HG03135 (cell line): ENCODE measurements around the gene OPRPN.

Experiments used
- ATAC-seq: cut with Tn5 transposase; IDR thresholded peaks from one replicate; pipeline ENCODE4 v1.9.1; 2021; ENCODE audit warnings: mild to moderate bottlenecking, moderate library complexity; ENCODE audit not compliant: unreplicated experiment

OPRPN gene

GRCh38 chr4:70397580-70397979, at the start of gene OPRPN:
Gene OPRPN, plus strand, starts transcription at chr4:70397940. Its CDS starts 1,346 bp downstream, at chr4:70399286.
- no peak for ATAC-seq

- ATAC-seq = no peak
These were observed 41.6 kb upstream of the OPRPN start for GRCh38 chr4:70356185-70356584.

- no peak for ATAC-seq
These were observed 38.6 kb upstream of the OPRPN start for GRCh38 chr4:70359115-70359661.

- ATAC-seq = no peak
These were observed 37.3 kb upstream of the OPRPN start, which contains the start of gene SMR3A for GRCh38 chr4:70360460-70360859. Gene SMR3A, plus strand, starts transcription at chr4:70360760. Its CDS starts 1,356 bp downstream, at chr4:70362116.

- ATAC-seq = no peak
These were observed 33.7 kb upstream of the OPRPN start for GRCh38 chr4:70364002-70364401.

GRCh38 chr4:70365479-70365878, 32.3 kb upstream of the OPRPN start:
- ATAC-seq = no peak

GRCh38 chr4:70367813-70368212, 29.9 kb upstream of the OPRPN start:
- no peak for ATAC-seq

- no peak for ATAC-seq
These were observed 25.8 kb upstream of the OPRPN start for GRCh38 chr4:70371987-70372386.

- no peak for ATAC-seq
These were observed 25.0 kb upstream of the OPRPN start for GRCh38 chr4:70372760-70373159.

GRCh38 chr4:70380578-70380977, 17.2 kb upstream of the OPRPN start:
- ATAC-seq = no peak

- no peak for ATAC-seq
These were observed 15.0 kb upstream of the OPRPN start, which contains the start of gene SMR3B for GRCh38 chr4:70382691-70383181. Gene SMR3B, plus strand, starts transcription at chr4:70383131. Its CDS starts 1,380 bp downstream, at chr4:70384511.

GRCh38 chr4:70392057-70392776, 5.5 kb upstream of the OPRPN start:
- peak; percentile 66 for ATAC-seq

- no peak for ATAC-seq
These were observed 1.6 kb downstream of the OPRPN start for GRCh38 chr4:70399319-70399718.

GRCh38 chr4:70402762-70403161, 5.0 kb downstream of the OPRPN start:
- ATAC-seq = no peak

- no peak for ATAC-seq
These were observed 8.0 kb downstream of the OPRPN start for GRCh38 chr4:70405765-70406164.

- ATAC-seq = no peak
These were observed 27.6 kb downstream of the OPRPN start for GRCh38 chr4:70425306-70425705.

GRCh38 chr4:70426789-70427188, 29.0 kb downstream of the OPRPN start:
- ATAC-seq = no peak

GRCh38 chr4:70437197-70437596, 39.5 kb downstream of the OPRPN start:
- no peak for ATAC-seq

- ATAC-seq = no peak
These were observed 44.7 kb downstream of the OPRPN start for GRCh38 chr4:70442474-70442873.

GRCh38 chr4:70443329-70443728, 45.6 kb downstream of the OPRPN start:
- ATAC-seq = no peak

- ATAC-seq = no peak
These were observed 51.5 kb downstream of the OPRPN start for GRCh38 chr4:70449220-70449619.

- no peak for ATAC-seq
These were observed 55.2 kb downstream of the OPRPN start for GRCh38 chr4:70452946-70453345.
